Measurements from ENCODE around the gene KDM1A. TPM values are rescaled to one million over a fixed set of nuclear protein-coding genes. Genes with fewer than 3 reads are reported as not detected.

KDM1A gene
- total and polyA plus RNA-seq, 2 of the 13 experiments (the other 11 are each of a cell fraction or from before 2014, with no cell fraction given), result 81.3 to 173 TPM

GRCh38 chr1:23066075-23066474 is 46.8 kb downstream of the KDM1A start:
- ChIA-PET POLR2A (no interaction called here), CTCF (ENCODE audit: low intra/inter-chr PET ratio, low total read pairs) (no interaction called here)
- no peak for TF ChIP-seq CREM (IDR thresholded peaks at IDR 0.05)
- TF ChIP-seq CREM (CRISPR knock-in tag; IDR thresholded peaks at IDR 0.05), result no peak
- no peak for TF ChIP-seq SP4 (CRISPR knock-in tag; IDR thresholded peaks at IDR 0.05)
- no peak for TF ChIP-seq HDAC6 (IDR thresholded peaks at IDR 0.05; ENCODE audit: low read depth, low read length)
- no peak for TF ChIP-seq HOXA3 (CRISPR knock-in tag; IDR thresholded peaks at IDR 0.05)
- TF ChIP-seq, protein P1, sequence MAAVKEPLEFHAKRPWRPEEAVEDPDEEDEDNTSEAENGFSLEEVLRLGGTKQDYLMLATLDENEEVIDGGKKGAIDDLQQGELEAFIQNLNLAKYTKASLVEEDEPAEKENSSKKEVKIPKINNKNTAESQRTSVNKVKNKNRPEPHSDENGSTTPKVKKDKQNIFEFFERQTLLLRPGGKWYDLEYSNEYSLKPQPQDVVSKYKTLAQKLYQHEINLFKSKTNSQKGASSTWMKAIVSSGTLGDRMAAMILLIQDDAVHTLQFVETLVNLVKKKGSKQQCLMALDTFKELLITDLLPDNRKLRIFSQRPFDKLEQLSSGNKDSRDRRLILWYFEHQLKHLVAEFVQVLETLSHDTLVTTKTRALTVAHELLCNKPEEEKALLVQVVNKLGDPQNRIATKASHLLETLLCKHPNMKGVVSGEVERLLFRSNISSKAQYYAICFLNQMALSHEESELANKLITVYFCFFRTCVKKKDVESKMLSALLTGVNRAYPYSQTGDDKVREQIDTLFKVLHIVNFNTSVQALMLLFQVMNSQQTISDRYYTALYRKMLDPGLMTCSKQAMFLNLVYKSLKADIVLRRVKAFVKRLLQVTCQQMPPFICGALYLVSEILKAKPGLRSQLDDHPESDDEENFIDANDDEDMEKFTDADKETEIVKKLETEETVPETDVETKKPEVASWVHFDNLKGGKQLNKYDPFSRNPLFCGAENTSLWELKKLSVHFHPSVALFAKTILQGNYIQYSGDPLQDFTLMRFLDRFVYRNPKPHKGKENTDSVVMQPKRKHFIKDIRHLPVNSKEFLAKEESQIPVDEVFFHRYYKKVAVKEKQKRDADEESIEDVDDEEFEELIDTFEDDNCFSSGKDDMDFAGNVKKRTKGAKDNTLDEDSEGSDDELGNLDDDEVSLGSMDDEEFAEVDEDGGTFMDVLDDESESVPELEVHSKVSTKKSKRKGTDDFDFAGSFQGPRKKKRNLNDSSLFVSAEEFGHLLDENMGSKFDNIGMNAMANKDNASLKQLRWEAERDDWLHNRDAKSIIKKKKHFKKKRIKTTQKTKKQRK (IDR thresholded peaks at IDR 0.05; ENCODE audit: low read length), result no peak
- TF ChIP-seq ZNF747 (CRISPR knock-in tag; IDR thresholded peaks at IDR 0.05; ENCODE audit: borderline replicate concordance), result no peak
- TF ChIP-seq ZBTB26 (CRISPR knock-in tag; IDR thresholded peaks at IDR 0.05; ENCODE audit: borderline replicate concordance), result no peak
- no peak for TF ChIP-seq ZNF44 (CRISPR knock-in tag; IDR thresholded peaks at IDR 0.05)
- no peak for TF ChIP-seq MAZ (IDR thresholded peaks at IDR 0.05; ENCODE audit: borderline replicate concordance, low read depth, low read length)
- no peak for TF ChIP-seq MAZ (CRISPR knock-in tag; IDR thresholded peaks at IDR 0.05; ENCODE audit: low read depth)
- intact Hi-C loops (cut with micrococcal nuclease; ENCODE audit: unreplicated experiment), result no loop called here
- Histone ChIP-seq H3K36me3 (replicated peaks in 1 of 2; ENCODE audit: control insufficient read depth in 1 of 2, insufficient read depth in 2 of 2, low read length in 2 of 2) (peaks cover 14 to 88% of the 10 kb centered on the region in 2 experiments), H3K79me2 (ENCODE audit: insufficient read depth, low read length) (no peaks in the 10 kb centered on the region), H2AFZ (ENCODE audit: low read length) (no peak overlapping the region), H3K4me1 (ENCODE audit: insufficient read depth, low read length) (no peaks in the 10 kb centered on the region), H3K27ac (ENCODE audit: extremely low read length, insufficient read depth, low read length) (no peak overlapping the region), H3K9ac (ENCODE audit: insufficient read depth, low read depth, low read length) (no peak overlapping the region), H3K4me2 (ENCODE audit: low read depth, low read length) (no peak overlapping the region), H3K9me3 (ENCODE audit: low read length) (no peaks in the 10 kb centered on the region), H3K4me3 (replicated peaks in 1 of 3; ENCODE audit: insufficient read depth in 1 of 3, low read depth in 2 of 3, low read length in 3 of 3) (no peak overlapping the region), H4K20me1 (ENCODE audit: insufficient read depth, low read length) (no peaks in the 10 kb centered on the region), H3K27me3 (ENCODE audit: control insufficient read depth in 1 of 2, insufficient read depth in 2 of 2, low read length in 2 of 2) (no peaks in the 10 kb centered on the region)
- in situ Hi-C loops (cut with HindIII; ENCODE audit: extremely low pct_ligation_motif_present, low pct_unique_long_range_greater_than_20kb), result no loop called here
- BruUV-seq (replicated peaks), result no TSS peak
- no peak for ATAC-seq
- WGBS (ENCODE audit: low lambda C conversion rate), result 98% methylated on average over 2 of the region's 2 CpGs
- DNase-seq (ENCODE audit: low spot score), result no peak
- FAIRE-seq, result no peak

All from HepG2 (cell line).